CD1c-positive myeloid dendritic cell (primary cell): Measurements from ENCODE around the gene CBX4.

Experiments
- DNase-seq: peaks from one replicate; pipeline ENCODE4 v3.0.0-alpha.2; 2016; ENCODE audit errors: extremely low spot score

Gene CBX4

DNA sequence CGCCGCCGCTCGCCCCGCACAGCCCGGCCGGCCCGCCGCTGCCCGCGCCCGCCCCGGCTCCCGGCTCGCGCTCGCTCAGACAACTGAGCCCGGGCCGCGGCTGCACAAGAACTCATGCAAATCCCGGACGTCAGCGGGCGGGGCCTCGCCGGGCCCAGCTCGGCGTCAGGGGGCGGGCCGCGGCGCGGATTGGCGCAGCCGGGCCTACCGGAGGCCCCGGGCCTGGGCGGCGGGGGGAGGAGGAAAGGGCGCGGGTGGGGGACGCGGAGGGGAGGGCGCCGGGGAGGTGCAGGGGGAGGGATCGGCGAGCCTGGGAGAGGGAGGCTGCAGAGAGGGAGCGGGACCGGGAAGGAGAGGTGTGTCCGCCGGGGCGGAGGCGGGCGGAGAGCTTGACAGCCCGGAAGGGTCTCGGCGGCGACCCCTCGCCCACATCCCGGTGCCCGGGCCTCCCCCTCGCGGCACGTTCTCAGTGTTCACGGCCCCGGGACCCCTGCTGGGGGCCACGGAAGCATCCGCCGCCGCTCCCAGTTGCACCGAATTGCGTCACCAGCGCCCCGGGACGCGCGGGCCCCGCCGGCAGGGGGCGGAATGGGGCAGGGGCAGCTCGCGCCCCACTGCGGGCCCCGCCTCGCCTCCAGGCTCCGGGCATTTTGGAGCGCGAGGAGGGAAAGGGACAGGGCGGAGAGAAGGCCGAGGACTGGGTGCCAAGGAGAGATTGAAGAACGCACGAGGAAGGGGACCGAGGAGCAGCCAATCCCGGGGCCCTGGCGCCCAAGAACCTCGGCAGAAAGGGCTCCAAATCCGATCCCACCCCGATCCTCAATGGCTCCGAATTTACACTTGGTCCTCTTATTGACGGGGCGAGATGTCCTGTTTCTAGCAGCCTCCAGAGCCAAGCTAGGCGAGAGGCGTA lies at the start of gene CBX4:
CBX4 (minus strand) TSS at position 85 of the 913 bp plus-strand sequence. CDS start 189 bp downstream, outside the sequence.
- DNase-seq: peak; percentile 97

GRCh38 chr17:79888009-79888540 lies 48.8 kb upstream of the CBX4 start:
- no peak for DNase-seq

DNA sequence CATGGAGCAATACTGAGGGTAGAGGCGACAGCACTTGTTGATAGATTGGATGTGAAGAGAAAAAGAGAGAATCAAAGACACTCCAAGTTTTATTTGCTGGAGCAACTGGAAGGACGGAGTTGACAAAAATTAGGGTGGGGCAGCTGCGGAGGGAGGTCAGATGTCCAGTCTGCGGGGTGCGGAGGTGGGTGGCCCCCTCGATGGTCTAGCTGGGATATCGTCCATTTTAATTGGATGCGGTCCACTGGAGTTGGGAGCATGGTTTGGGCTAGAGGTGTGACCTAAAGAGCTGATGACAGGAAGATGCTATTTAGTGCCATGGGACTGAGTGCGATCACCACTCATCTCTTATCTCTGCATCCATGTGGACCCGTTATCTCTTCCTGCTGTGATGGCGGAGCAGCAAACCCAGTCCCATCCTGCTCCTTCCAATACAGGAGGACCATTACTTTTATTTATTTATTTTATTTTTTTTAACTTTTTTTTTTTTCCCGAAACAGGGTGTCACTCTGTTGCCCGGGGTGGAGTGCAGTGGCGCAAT lies 48.3 kb upstream of the CBX4 start:
- no peak for DNase-seq

- DNase-seq: no peak
Observed at GRCh38 chr17:79883202-79883601, 44.0 kb upstream of the CBX4 start.

DNA sequence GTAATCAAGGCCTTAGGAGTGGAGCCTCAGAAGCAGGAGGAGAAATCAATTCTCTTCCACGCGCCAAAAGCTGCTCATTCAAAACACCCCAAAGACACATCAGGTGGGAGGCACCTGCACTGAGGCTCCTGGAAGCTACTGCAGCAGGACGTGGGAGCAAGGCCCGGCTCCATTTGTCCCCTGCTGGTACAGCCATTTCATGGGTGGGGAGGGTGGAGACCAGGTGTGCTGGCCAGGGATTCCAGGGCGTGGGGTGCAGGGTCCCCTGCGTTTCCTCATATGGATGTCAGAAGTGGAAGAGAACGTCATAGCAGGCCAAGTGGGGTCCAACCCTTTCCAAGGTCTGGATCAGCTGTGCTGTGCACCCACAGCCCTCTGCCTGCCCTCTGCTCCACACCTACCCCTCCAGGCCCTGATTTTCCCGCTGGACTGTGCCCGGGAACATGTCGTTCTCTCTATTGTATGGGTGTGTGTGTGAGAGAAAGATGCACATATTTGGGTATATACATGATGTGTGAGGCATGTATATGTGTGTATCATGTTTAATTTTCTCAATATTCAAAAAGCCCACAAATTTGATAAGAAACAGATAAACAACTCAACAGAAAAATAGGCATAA lies 39.2 kb upstream of the CBX4 start:
- DNase-seq: no peak

DNA sequence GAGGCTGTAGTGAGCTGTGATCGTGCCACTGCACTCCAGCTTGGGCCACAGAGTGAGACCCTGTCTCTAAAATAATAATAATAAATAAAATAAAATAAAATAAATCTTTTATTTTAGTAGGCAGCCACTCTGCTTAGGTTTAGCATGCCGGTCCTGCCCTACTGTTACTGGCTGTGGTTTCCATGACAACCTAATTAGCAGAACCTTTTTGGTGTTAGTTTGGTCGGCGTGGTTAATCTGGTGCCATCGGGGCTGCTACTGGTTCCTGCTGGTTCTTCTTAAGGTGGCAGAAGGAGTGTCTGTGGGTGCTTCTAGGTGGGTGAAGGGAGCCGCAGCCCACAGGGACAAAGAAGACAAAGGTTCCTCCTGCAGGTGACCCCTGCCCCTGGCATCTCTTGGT lies 37.8 kb upstream of the CBX4 start:
- DNase-seq: no peak

DNA sequence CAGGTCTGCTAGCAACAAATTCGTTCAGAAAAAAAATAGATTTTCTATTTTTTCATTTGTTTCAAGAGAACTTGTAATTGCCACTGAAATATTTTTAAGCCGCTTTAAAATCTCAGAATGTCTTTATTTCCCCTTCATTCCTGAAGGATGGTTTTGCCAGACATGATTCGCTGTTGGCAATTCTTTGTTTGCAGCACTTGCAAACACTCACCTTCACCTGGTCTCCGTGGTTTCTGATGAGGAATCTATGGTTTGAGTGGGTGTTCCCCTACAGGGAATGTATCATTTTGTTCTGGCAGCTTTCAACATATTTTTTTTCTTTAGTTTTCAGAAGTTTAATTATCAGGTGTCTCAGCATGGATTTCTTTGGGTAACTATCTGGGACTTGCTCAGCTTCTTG lies 36.3 kb upstream of the CBX4 start:
- no peak for DNase-seq

GRCh38 chr17:79874329-79874981 lies 35.2 kb upstream of the CBX4 start:
- DNase-seq: peak; percentile 35

DNA sequence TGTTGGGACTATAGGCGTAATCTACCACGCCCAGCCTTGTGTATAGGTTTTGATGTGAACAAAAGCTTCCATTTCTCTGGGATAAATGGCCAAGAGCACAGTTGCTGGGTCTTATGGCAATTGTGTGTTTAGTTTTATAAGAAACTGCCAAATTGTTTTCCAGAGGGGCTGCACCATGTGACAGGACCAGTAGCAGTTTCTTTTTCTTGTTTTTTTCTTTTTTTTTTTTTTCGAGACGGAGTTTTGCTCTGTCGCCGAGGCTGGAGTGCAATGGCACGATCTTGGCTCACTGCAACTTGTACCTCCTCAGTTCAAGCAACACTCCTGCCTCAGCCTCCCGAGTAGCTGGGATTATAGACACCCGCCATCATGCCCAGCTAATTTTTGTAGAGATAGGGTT lies 34.3 kb upstream of the CBX4 start:
- no peak for DNase-seq

DNA sequence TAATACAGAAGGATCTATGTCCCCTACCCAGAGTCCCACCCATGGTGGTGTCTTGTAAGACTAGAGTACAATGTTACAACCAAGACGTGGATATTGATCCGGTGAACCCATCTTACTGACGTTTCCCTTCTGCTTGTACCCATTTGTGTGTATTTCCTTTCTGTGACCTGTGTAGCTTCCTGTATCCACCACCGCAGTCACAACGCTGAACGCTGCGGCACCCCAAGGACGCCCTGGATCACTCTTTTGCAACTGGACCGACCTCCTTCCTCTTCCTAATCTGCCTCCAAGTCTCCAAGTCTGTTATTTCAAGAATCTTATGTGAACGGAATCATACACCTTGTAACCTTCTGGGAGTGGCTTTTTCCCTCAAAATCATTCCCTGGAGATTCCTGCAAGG lies 33.5 kb upstream of the CBX4 start:
- peak; percentile 6 for DNase-seq

DNA sequence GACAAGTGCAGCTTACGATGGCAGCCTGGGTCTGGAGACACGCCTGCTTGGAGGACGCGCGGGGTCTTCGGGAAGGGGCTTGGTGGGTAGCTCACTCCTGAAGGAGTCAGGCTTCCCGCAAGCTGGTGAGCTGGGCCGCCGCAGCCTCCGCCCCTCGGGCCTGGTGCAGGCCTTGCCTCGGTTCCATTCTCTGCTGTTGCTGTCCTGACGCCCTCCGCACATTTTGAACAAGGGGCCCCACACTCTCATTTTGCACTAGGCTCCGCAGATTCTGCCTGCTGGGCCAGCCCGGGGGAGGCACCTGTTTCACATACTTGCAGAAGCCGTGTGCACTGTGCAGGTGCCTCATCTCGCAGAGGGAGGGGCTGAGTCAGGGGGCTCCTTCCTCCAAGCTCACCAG lies 31.9 kb upstream of the CBX4 start:
- no peak for DNase-seq

- DNase-seq: no peak
Observed at GRCh38 chr17:79870540-79870939, 31.3 kb upstream of the CBX4 start.

GRCh38 chr17:79866791-79867518 lies 27.7 kb upstream of the CBX4 start:
- DNase-seq: no peak

GRCh38 chr17:79865351-79866210 lies 26.3 kb upstream of the CBX4 start:
- DNase-seq: no peak

DNA sequence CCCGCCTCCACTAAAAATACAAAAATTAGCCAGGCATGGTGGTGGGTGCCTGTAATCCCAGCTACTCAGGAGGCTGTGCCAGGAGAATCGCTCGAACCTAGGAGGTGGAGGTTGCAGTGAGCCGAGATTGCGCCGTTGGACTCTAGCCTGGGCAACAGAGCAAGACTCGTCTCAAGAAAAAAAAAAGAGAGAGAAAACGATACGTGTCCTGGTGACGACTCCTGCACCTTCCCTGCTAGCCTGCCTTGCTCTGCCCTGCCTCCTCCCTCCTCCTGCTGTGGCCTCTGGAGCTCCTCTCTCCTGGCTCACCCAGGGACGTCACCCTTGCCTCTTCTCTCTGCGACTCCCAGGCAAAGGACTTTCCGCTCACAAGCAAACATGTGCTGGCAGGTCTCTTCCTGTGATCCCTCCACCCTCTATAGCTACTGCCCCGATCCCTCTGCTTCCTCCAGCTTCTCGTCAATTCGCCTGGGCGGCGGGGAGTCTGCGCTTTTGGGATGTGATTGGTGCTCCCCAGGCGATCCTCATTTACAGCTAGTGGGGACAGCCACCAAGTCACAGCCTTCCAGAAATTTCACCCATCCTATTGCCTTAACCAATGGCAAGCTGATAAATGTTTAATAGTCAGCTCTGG lies 25.5 kb upstream of the CBX4 start:
- DNase-seq: no peak

DNA sequence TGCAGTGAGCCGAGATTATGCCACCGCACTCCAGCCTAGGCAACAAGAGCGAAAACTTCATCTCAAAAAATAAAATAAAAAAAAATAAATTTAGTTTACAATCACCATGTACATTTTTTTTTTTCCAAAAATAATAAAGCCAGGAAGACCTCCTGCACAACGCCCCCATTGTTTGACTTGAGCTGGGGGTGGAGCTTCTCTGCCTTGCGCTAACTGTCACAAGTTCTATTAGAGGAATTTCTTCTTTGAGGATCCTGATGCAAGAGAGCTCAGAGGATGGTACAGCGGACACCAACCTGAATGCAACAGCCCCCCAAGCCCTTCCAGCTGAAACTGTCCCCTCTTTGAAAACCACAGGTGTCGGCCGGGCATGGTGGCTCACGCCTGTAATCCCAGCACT lies 24.9 kb upstream of the CBX4 start:
- DNase-seq: no peak

GRCh38 chr17:79862771-79863440 lies 23.7 kb upstream of the CBX4 start:
- no peak for DNase-seq

GRCh38 chr17:79862238-79862637 lies 23.0 kb upstream of the CBX4 start:
- no peak for DNase-seq

GRCh38 chr17:79861413-79862216 lies 22.4 kb upstream of the CBX4 start:
- DNase-seq: no peak
